LNCaP clone FGC (cell line): ENCODE data around the gene CHPF2.

Experiments
- DNase-seq: peaks from one replicate; pipeline ENCODE4 v3.0.0-alpha.2; 2011; ENCODE audit warnings: low read depth
- H3K4me3 ChIP-seq: 2 replicates; pipeline ENCODE4 v1.5.1; 2011; ENCODE audit warnings: mild to moderate bottlenecking, low read depth, low read length, control low read depth
- TF ChIP-seq, protein P1 (sequence below): IDR thresholded peaks from 2 replicates; pipeline ENCODE4 v1.5.1; 2012; ENCODE audit warnings: mild to moderate bottlenecking; ENCODE audit not compliant: control insufficient read depth, insufficient read depth; ENCODE audit errors: extremely low read depth

The CHPF2 gene

DNA sequence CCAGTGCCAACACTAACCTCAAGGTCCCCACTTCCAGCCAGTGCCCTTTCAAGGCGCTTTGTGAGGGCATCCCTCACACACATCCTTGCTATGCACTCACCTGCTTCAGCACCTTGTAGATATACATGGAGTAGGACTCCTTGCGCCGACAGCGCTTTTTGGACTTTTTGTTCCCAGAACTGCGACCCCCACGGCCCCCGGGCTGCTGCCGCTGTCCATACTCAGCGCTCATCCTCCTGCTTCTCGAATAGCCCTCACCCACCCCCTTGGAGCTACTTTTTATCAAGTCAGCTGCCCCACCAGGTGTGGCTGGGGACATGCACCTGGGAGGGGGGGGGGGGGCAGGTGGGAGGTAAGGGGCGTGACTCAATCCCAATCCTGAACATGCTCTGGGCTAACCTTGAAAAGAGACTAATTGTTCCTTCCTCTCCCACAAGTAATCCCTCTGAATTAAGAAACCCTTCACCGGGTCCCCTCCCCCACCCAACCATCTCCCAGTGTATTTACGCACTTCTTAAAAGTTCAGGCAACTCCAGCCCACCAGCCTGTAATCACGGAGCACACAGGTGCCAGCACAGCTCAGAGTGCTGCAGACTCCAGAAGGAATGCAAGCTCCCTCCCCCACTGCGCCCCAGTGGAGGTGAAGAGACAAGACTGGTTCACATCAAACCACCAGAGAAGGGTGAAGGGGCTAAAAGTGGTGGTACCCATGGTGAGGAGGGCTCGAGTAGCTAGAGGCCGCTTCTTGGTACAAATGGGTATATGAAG is 22.0 kb upstream of the CHPF2 start, which contains the start of gene H2BK1:
Gene H2BK1, minus strand, starts transcription at position 402 of the 768 bp plus-strand sequence. Its CDS starts 170 bp downstream, at position 232.
- TF ChIP-seq, protein P1, sequence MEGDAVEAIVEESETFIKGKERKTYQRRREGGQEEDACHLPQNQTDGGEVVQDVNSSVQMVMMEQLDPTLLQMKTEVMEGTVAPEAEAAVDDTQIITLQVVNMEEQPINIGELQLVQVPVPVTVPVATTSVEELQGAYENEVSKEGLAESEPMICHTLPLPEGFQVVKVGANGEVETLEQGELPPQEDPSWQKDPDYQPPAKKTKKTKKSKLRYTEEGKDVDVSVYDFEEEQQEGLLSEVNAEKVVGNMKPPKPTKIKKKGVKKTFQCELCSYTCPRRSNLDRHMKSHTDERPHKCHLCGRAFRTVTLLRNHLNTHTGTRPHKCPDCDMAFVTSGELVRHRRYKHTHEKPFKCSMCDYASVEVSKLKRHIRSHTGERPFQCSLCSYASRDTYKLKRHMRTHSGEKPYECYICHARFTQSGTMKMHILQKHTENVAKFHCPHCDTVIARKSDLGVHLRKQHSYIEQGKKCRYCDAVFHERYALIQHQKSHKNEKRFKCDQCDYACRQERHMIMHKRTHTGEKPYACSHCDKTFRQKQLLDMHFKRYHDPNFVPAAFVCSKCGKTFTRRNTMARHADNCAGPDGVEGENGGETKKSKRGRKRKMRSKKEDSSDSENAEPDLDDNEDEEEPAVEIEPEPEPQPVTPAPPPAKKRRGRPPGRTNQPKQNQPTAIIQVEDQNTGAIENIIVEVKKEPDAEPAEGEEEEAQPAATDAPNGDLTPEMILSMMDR: no peak
- no peak for DNase-seq
- no peak within 1 kb of the TSS for H3K4me3 ChIP-seq

DNA sequence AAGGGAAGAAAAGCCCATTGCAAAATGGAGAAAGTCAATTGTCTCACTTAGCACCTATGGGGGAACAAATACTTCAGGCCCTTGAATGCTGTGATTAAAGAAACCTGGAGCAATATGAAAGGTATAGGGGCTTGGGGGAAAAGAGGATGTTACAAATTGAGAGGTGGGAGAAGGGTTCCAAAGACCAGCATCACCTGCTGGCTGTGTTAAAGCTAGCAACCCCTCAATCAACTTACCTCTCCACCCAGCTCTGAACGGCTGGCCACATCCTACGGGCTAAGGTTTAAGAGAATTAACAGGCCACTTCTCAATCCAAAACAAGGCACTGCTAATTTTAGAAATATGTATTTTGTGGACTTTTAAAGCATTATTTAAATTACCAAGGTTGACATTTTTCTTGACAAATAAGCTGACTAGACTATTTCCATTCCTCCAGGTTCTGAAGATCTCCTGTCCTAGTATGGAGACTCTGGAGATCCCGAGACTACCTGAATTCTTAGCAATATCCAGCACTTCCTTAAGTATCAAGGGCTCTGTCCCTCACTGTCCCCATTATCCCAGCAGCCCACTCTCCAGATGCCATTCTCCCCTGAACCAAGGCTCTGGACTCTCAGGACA is 21.0 kb upstream of the CHPF2 start:
- TF ChIP-seq, protein P1: no peak
- no peak for DNase-seq
- no peak overlapping the region for H3K4me3 ChIP-seq

GRCh38 chr7:151212626-151213025 is 19.7 kb upstream of the CHPF2 start:
- no peak for DNase-seq
- H3K4me3 ChIP-seq: no peak overlapping the region
- TF ChIP-seq, protein P1: no peak

- DNase-seq: no peak
- TF ChIP-seq, protein P1: no peak
- no peak overlapping the region for H3K4me3 ChIP-seq
Observed at GRCh38 chr7:151213826-151214225, 18.5 kb upstream of the CHPF2 start.

DNA sequence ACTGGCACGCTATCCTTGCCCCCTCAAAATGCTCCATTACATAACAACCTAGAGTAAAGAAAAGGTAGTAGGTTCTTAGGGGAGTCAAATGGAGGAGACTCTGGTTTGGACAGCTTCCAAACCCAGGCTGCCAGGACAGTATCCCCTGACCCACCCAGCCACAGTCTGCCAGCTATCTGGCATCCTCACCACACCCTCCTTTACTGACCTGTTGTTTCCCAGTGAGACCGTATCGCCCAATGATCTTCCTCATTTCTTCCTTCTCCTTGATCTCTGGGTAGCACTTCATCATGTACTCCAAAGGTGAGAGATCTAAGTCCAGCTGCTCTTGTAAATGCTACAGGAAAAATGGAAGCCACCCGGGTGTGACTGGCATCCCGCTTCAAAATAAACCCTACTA is 16.9 kb upstream of the CHPF2 start:
- TF ChIP-seq, protein P1: no peak
- no peak overlapping the region for H3K4me3 ChIP-seq
- no peak for DNase-seq

DNA sequence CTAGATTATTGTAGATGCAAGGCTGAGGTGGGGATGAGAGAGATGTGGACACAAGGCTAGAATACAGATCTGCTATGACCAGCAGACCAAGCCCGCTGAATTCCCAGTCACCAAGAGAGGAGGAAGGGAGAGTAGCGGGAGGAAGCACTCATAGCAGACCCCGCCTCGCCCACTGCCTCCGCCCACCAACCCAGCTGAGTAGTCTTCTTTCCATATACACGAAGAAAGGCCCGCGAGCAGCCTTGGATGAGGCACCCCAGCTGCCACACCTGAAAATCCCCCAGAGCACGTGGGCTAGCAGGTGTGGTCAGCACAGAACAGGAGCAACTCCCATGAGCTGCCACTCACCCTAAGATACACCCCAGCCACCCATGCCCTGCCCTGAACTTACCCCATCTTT is 14.1 kb upstream of the CHPF2 start:
- H3K4me3 ChIP-seq: no peak overlapping the region
- no peak for DNase-seq
- TF ChIP-seq, protein P1: no peak

- TF ChIP-seq, protein P1: no peak
- DNase-seq: no peak
- no peak overlapping the region for H3K4me3 ChIP-seq
Observed at GRCh38 chr7:151223728-151224127, 8.6 kb upstream of the CHPF2 start.
